Neural progenitor cell (in vitro differentiated cells): Measurements from ENCODE around the gene IMPG2. TPM values are rescaled to one million over a fixed set of nuclear protein-coding genes. Genes with fewer than 3 reads are reported as not detected.

ENCODE experiments used
- DNase-seq: peaks from one replicate; pipeline ENCODE4 v3.0.0-alpha.2; 2016; ENCODE audit warnings: low spot score
- H2AFZ ChIP-seq: fragments of 200-600 bp; sonication (generic); replicated peaks from 2 replicates; pipeline ENCODE4 v1.6.1; 2016; ENCODE audit warnings: antibody characterized with exemption
- H3F3A ChIP-seq: fragments of 200-600 bp; sonication (generic); 2 replicates; pipeline ENCODE4 v1.6.1; 2016; ENCODE audit warnings: antibody characterized with exemption, low read depth
- H3K27ac ChIP-seq: fragments of 200-600 bp; sonication (generic); 2 replicates; pipeline ENCODE4 v1.5.1; 2016; ENCODE audit warnings: mild to moderate bottlenecking
- H3K27me3 ChIP-seq: fragments of 200-600 bp; sonication (generic); 2 replicates; pipeline ENCODE4 v1.6.1; 2016; ENCODE audit warnings: mild to moderate bottlenecking, moderate library complexity
- H3K36me3 ChIP-seq: fragments of 200-600 bp; sonication (generic); 2 replicates; pipeline ENCODE4 v1.5.1; 2016
- H3K4me1 ChIP-seq: fragments of 200-600 bp; sonication (generic); 2 replicates; pipeline ENCODE4 v1.6.1; 2016; ENCODE audit warnings: mixed run types
- H3K4me2 ChIP-seq: fragments of 200-600 bp; sonication (generic); 2 replicates; pipeline ENCODE4 v1.6.1; 2016
- H3K4me3 ChIP-seq: fragments of 200-600 bp; sonication (generic); 2 replicates; pipeline ENCODE4 v1.5.1; 2016
- H3K79me2 ChIP-seq: fragments of 200-600 bp; sonication (generic); 2 replicates; pipeline ENCODE4 v1.6.1; 2016; ENCODE audit warnings: low read depth
- H3K9ac ChIP-seq: fragments of 200-600 bp; sonication (generic); 2 replicates; pipeline ENCODE4 v1.6.1; 2016
- H3K9me3 ChIP-seq: fragments of 200-600 bp; sonication (generic); 2 replicates; pipeline ENCODE4 v1.5.1; 2016; ENCODE audit warnings: low read depth
- H4K20me1 ChIP-seq: fragments of 200-600 bp; sonication (generic); 2 replicates; pipeline ENCODE4 v1.6.1; 2016; ENCODE audit warnings: low read depth
- H3K27ac Mint-ChIP-seq: 3 replicates; pipeline ENCODE4 v1.8.0; 2021; ENCODE audit warnings: mixed read lengths
- H3K27me3 Mint-ChIP-seq: 2 replicates; pipeline ENCODE4 v1.8.0; 2022; ENCODE audit warnings: low read depth, mild to moderate bottlenecking, inconsistent platforms, moderate library complexity, mixed read lengths; ENCODE audit not compliant: insufficient read depth
- H3K36me3 Mint-ChIP-seq: 3 replicates; pipeline ENCODE4 v1.8.0; 2021; ENCODE audit warnings: mixed read lengths
- H3K4me1 Mint-ChIP-seq: 3 replicates; pipeline ENCODE4 v1.8.0; 2021; ENCODE audit warnings: mixed read lengths
- H3K4me3 Mint-ChIP-seq: 3 replicates; pipeline ENCODE4 v1.8.0; 2021; ENCODE audit warnings: mild to moderate bottlenecking, moderate library complexity, mixed read lengths
- H3K9me3 Mint-ChIP-seq: 3 replicates; pipeline ENCODE4 v1.8.0; 2020; ENCODE audit warnings: mixed read lengths
- EZH2 ChIP-seq: fragments of 200-600 bp; sonication (generic); IDR thresholded peaks from 2 replicates; pipeline ENCODE4 v1.6.1; 2017; ENCODE audit warnings: antibody characterized with exemption, mild to moderate bottlenecking, moderate library complexity
- EZH2phosphoT487 ChIP-seq: fragments of 200-600 bp; sonication (generic); IDR thresholded peaks from 2 replicates; pipeline ENCODE4 v1.6.1; 2017; ENCODE audit warnings: antibody characterized with exemption
- total RNA-seq: library from RNA; depleted of rRNA; stranded (reverse); fragments of >200 nt; gene quantifications from 2 replicates; pipeline ENCODE4 v1.2.3, GENCODE V29; 2015; ENCODE audit warnings: low replicate concordance
- TF ChIP-seq, protein P1 (sequence below): fragments of 200-600 bp; sonication (generic); IDR thresholded peaks from 2 replicates; pipeline ENCODE4 v1.5.1; 2017; ENCODE audit warnings: antibody characterized with exemption, mild to moderate bottlenecking

The IMPG2 gene
- total RNA-seq, 1 donor from 2014 or later, result 0.15 TPM

DNA sequence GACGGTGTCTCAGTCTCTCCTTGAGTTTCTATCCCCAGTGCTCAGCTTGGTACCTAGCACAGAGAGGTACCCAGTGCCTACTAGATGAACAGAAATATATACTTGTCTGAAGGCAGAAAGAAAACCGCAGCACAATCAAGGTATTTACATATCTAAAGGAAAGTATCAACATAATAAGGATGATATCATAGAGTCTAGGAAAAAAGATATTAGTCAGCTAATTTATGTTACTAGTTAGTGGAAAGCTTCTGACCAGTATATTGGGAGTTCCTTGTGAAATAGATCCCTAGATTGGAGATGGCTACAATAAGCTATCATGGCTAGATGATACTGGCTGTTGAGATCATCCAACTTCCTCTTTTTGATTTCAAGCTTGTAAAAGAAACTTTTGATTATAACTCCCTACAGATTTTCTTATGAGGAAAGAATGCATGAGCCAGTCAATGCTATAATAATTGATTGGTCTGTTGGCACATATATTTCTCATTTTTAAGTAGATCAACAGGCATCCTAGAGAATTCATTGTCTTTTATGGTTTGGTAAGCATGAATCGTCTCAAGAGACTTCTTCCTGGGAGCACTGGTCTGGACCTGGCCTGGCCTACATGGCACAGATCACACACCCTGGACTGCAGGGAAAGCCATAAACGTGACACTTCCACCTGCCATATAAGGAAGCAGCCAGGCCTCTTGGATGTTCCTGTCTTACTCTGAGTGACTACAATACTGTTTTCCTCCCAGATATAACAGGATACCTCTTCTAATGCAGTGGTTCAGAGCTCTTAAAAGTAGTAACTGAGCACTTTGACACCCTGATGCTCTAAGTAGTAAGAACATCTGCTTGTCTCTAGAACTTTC lies 60.7 kb downstream of the IMPG2 start:
- H3K4me2 ChIP-seq, result no peak overlapping the region
- H3K79me2 ChIP-seq, result no peaks in the 10 kb centered on the region
- H3F3A ChIP-seq, result no peaks in the 10 kb centered on the region
- Mint-ChIP-seq H3K9me3 (no peaks in the 10 kb centered on the region), H3K4me1 (no peaks in the 10 kb centered on the region), H3K27ac (no peak overlapping the region), H3K4me3 (no peak overlapping the region), H3K27me3 (no peaks in the 10 kb centered on the region), H3K36me3 (no peaks in the 10 kb centered on the region)
- DNase-seq, result no peak
- no peak overlapping the region for H3K4me3 ChIP-seq
- no peaks in the 10 kb centered on the region for H3K4me1 ChIP-seq
- no peaks in the 10 kb centered on the region for H3K27me3 ChIP-seq
- TF ChIP-seq EZH2phosphoT487 (no peak), EZH2 (no peak)
- TF ChIP-seq, protein P1, sequence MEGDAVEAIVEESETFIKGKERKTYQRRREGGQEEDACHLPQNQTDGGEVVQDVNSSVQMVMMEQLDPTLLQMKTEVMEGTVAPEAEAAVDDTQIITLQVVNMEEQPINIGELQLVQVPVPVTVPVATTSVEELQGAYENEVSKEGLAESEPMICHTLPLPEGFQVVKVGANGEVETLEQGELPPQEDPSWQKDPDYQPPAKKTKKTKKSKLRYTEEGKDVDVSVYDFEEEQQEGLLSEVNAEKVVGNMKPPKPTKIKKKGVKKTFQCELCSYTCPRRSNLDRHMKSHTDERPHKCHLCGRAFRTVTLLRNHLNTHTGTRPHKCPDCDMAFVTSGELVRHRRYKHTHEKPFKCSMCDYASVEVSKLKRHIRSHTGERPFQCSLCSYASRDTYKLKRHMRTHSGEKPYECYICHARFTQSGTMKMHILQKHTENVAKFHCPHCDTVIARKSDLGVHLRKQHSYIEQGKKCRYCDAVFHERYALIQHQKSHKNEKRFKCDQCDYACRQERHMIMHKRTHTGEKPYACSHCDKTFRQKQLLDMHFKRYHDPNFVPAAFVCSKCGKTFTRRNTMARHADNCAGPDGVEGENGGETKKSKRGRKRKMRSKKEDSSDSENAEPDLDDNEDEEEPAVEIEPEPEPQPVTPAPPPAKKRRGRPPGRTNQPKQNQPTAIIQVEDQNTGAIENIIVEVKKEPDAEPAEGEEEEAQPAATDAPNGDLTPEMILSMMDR, result no peak
- no peaks in the 10 kb centered on the region for H3K36me3 ChIP-seq
- no peak overlapping the region for H2AFZ ChIP-seq
- no peaks in the 10 kb centered on the region for H4K20me1 ChIP-seq
- H3K9ac ChIP-seq, result no peak overlapping the region
- H3K27ac ChIP-seq, result no peak overlapping the region
- no peaks in the 10 kb centered on the region for H3K9me3 ChIP-seq

DNA sequence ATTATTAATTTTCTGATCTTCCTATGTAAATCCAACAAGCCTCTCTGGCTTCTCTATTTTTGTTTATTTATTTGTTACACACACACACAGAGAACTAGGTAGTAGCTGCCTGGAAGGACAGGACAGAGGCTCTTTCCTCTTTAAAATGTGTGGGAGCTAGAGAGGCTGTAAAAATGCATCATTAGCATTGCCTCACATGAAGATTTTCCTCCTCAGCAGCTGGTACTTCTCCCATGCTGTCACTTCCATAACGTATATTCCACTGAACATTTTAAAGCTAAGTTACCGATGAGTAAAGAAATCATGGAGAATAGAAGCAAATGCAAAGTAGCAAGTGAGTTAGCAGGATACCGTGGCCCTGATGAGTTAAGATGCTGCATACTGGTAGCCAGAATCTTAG lies 63.9 kb downstream of the IMPG2 start:
- H3K4me1 ChIP-seq, result peaks cover 11% of the 10 kb centered on the region
- no peaks in the 10 kb centered on the region for H3K9me3 ChIP-seq
- TF ChIP-seq EZH2 (no peak), EZH2phosphoT487 (no peak)
- TF ChIP-seq, protein P1, result no peak
- no peak overlapping the region for H3K4me3 ChIP-seq
- H2AFZ ChIP-seq, result no peak overlapping the region
- Mint-ChIP-seq H3K36me3 (no peaks in the 10 kb centered on the region), H3K4me1 (peaks cover 10% of the 10 kb centered on the region), H3K4me3 (no peak overlapping the region), H3K27ac (no peak overlapping the region), H3K27me3 (no peaks in the 10 kb centered on the region), H3K9me3 (no peaks in the 10 kb centered on the region)
- H3K27me3 ChIP-seq, result no peaks in the 10 kb centered on the region
- H3K27ac ChIP-seq, result no peak overlapping the region
- H4K20me1 ChIP-seq, result no peaks in the 10 kb centered on the region
- H3F3A ChIP-seq, result no peaks in the 10 kb centered on the region
- DNase-seq, result no peak
- no peaks in the 10 kb centered on the region for H3K36me3 ChIP-seq
- no peak overlapping the region for H3K9ac ChIP-seq
- no peak overlapping the region for H3K4me2 ChIP-seq
- no peaks in the 10 kb centered on the region for H3K79me2 ChIP-seq

DNA sequence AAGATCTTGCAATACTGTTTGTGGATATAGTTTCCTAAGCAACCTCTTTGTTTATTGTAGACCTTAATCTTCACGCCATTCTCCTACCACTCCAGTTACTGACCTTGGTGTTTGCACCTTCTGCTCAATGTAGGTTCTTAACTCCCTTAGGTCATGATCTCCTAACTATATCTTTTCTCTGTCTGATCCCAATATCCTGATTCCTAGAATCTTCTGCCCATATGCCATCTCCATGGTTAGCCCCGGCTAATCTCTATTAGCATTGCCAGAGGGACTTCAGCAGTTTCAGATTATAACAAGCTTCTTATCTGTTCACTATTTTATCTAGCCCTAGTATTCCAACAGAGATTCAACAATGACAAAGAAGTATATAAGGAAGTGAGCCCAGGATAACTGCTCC lies 64.9 kb downstream of the IMPG2 start:
- Histone ChIP-seq H3K4me3 (no peak overlapping the region), H3K36me3 (no peaks in the 10 kb centered on the region), H3K4me1 (peaks cover 11% of the 10 kb centered on the region), H3K27me3 (no peaks in the 10 kb centered on the region), H3K27ac (no peak overlapping the region), H3K79me2 (no peaks in the 10 kb centered on the region), H3F3A (no peaks in the 10 kb centered on the region), H3K9me3 (no peaks in the 10 kb centered on the region), H2AFZ (no peak overlapping the region), H4K20me1 (no peaks in the 10 kb centered on the region), H3K4me2 (no peak overlapping the region), H3K9ac (no peak overlapping the region)
- Mint-ChIP-seq H3K4me1 (peaks cover 10% of the 10 kb centered on the region), H3K27ac (no peak overlapping the region), H3K36me3 (no peaks in the 10 kb centered on the region), H3K4me3 (no peak overlapping the region), H3K27me3 (no peaks in the 10 kb centered on the region), H3K9me3 (no peaks in the 10 kb centered on the region)
- no peak for DNase-seq
- TF ChIP-seq, protein P1, result no peak
- no peak for TF ChIP-seq EZH2
- no peak for TF ChIP-seq EZH2phosphoT487
